Measurements from ENCODE around the gene LCORL.
A peak's percentile ranks its signal among the peaks of the same experiment; 100 is the strongest.

The LCORL gene

DNA sequence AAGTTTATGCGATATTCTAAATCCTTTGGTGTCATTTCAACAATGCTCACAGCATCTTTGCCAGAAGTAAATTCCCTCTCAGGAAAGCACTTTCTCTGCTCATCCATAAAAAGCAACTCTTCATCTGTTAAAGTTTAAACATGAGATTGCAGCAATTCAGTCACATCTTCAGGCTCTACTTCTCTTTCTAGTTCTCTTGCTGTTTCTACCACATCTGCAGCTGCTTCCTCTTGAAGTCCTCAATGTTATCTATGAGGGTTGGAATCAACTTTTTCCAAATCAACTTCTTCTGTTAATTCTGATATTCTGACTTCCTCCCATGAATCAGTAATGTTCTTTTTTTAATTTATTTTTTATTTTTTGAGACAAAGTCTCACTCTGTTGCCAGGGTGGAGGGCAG lies 100.9 kb downstream of the LCORL start:
- DNase-seq (ENCODE audit: insufficient read length, low spot score) (no peak), FAIRE-seq (no peak)
- TF ChIP-seq, protein P1, sequence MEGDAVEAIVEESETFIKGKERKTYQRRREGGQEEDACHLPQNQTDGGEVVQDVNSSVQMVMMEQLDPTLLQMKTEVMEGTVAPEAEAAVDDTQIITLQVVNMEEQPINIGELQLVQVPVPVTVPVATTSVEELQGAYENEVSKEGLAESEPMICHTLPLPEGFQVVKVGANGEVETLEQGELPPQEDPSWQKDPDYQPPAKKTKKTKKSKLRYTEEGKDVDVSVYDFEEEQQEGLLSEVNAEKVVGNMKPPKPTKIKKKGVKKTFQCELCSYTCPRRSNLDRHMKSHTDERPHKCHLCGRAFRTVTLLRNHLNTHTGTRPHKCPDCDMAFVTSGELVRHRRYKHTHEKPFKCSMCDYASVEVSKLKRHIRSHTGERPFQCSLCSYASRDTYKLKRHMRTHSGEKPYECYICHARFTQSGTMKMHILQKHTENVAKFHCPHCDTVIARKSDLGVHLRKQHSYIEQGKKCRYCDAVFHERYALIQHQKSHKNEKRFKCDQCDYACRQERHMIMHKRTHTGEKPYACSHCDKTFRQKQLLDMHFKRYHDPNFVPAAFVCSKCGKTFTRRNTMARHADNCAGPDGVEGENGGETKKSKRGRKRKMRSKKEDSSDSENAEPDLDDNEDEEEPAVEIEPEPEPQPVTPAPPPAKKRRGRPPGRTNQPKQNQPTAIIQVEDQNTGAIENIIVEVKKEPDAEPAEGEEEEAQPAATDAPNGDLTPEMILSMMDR (IDR thresholded peaks at IDR 0.05; ENCODE audit: insufficient read depth, missing control alignments): no peak

DNA sequence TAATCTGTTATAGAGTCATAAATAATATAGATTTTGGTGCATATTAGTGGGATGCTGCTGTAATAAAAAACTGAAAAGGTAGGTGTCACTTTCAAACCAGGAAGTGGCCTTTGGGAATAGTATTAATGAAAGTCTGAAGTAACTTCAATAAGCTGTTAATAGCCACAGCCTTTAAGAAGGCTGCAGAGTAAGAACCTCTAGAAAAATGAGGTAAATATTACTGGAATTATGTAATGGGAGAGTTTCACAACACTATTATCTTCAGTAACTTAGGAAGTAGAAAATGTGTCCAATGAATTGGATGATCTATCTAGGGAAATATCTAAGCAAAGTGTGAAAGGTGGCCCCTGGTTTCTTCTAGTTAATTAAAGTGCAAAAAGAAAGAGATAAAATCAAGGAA lies 106.1 kb downstream of the LCORL start:
- TF ChIP-seq, protein P1 (IDR thresholded peaks at IDR 0.05; ENCODE audit: insufficient read depth, missing control alignments): no peak
- DNase-seq (ENCODE audit: insufficient read length, low spot score): no peak
- FAIRE-seq: no peak

DNA sequence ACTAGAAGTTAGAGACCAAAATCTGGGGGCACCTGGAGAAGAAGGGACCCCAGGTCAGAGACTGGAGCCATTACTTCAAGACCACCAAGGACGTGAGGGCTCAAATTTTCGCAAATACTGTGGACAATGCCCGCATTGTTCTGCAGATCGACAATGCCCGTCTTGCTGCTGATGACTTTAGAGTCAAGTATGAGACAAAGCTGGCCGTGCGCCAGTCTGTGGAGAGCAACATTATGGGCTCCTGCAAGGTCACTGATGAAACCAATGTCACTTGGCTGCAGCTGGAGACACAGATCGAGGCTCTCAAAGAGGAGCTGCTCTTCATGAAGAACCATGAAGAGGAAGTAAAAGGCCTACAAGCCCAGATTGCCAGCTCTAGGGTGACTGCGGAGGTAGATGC lies 109.5 kb downstream of the LCORL start:
- FAIRE-seq: no peak
- no peak for DNase-seq (ENCODE audit: insufficient read length, low spot score)
- TF ChIP-seq, protein P1 (IDR thresholded peaks at IDR 0.05; ENCODE audit: insufficient read depth, missing control alignments): no peak

DNA sequence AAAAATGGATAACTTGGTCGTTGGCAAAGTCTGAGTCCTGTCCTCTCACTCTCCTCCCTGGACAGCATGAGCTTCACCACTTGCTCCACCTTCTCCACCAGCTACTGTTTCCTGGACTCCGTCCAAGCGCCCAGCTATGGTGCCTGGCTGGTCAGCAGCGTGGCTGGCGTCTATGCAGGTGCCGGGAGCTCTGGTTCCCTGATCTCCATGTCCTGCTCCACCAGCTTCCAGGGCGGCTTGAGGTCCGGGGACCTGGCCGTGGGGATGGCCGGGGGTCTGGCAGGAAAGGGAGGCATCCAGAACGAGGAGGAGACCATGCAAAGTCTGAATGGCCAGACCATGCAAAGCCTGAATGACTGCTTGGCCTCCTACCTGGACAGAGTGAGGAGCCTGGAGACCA lies 109.9 kb downstream of the LCORL start:
- TF ChIP-seq, protein P1 (IDR thresholded peaks at IDR 0.05; ENCODE audit: insufficient read depth, missing control alignments): no peak
- no peak for DNase-seq (ENCODE audit: insufficient read length, low spot score)
- FAIRE-seq: no peak

DNA sequence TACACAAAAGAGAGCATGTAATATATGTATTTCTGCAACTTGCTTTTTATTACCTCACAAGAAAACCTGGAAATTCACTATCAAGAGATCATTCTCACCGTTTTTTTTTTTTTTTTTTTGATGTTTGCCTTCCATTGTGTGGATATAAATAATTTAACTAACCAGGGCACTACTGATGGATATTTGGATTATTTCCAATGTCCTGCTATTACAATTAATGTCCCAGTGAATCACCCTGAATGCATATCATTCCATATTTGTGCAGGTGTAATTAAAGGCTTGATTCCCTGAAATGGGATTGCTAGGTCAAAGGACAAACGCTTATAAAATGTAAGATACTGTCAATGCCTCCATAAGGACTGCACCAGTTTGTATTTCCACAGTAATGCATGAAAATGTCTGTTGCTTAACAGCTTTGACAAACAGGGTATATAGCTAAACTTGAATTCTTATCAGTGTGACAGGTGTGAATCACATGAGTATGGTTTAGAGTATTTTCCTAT lies 123.0 kb downstream of the LCORL start:
- TF ChIP-seq, protein P1 (IDR thresholded peaks at IDR 0.05; ENCODE audit: insufficient read depth, missing control alignments): no peak
- FAIRE-seq (no peak), DNase-seq (ENCODE audit: insufficient read length, low spot score) (no peak)

DNA sequence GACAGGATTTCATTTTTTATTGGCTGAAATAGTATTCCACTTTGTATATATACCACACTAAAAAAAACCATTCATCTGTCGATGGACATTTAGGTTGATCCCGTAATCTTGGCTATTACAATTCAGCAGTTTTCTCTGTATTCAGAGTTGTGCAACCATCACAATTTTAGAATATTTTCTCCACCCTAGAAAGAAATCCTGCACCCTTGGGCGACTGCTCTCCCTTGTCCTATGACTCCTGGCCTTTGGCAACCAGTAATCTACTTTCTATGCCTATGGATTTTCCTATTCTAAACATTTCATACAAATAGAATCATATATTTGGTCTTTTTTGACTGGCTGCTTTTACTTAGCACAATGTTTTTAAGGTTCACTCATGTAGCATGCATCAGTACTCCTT lies 126.1 kb downstream of the LCORL start:
- peak; percentile 86 for FAIRE-seq
- TF ChIP-seq, protein P1 (IDR thresholded peaks at IDR 0.05; ENCODE audit: insufficient read depth, missing control alignments): no peak
- DNase-seq (ENCODE audit: insufficient read length, low spot score): no peak

DNA sequence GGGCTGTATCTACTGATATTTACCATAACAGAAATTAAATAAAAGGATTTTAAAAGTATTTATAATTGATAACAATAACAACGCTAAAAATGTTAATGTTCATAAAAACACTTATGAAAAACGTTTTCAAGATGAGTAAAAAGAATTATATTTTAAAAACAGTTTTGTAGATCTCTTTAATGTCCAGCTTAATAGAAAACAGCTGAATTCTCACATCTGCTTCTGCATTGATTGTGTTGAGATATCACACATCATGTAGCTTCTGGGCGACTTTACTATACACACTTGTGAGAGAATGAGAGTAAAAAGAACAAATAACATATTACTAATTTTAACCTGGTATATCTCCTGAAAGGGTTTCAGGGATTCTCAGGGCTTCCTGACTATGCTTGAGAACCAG lies 127.1 kb downstream of the LCORL start:
- DNase-seq (ENCODE audit: insufficient read length, low spot score) (no peak), FAIRE-seq (no peak)
- TF ChIP-seq, protein P1 (IDR thresholded peaks at IDR 0.05; ENCODE audit: insufficient read depth, missing control alignments): no peak
